Stimulated activated CD8-positive, alpha-beta memory T cell treated with anti-CD3 and anti-CD28 coated beads, Interleukin-12 subunit alpha, Interleukin-12 subunit beta, amount 100 ng/mL, for 24 hours (primary cell): Measurements from ENCODE around the gene GPA33.

Source experiments
- DNase-seq: peaks from one replicate; pipeline ENCODE4 v3.0.0-alpha.2; 2020; ENCODE audit errors: extremely low read depth

Gene GPA33

GRCh38 chr1:167090314-167090942 is at the start of gene GPA33:
Gene GPA33, minus strand, starts transcription at chr1:167090377. Its CDS starts 90 bp downstream, at chr1:167090287.
- DNase-seq = no peak

- DNase-seq = no peak
These were observed 48.5 kb upstream of the GPA33 start for GRCh38 chr1:167138703-167139102.

GRCh38 chr1:167137793-167138510 is 47.8 kb upstream of the GPA33 start:
- no peak for DNase-seq

- DNase-seq = no peak
These were observed 47.2 kb upstream of the GPA33 start for GRCh38 chr1:167137332-167137781.

GRCh38 chr1:167136806-167137205 is 46.6 kb upstream of the GPA33 start:
- no peak for DNase-seq

GRCh38 chr1:167136191-167136614 is 46.0 kb upstream of the GPA33 start:
- DNase-seq = no peak

- no peak for DNase-seq
These were observed 45.2 kb upstream of the GPA33 start for GRCh38 chr1:167135281-167135840.

- DNase-seq = no peak
These were observed 42.3 kb upstream of the GPA33 start for GRCh38 chr1:167132301-167133010.

- no peak for DNase-seq
These were observed 40.8 kb upstream of the GPA33 start for GRCh38 chr1:167130829-167131510.

GRCh38 chr1:167128261-167129227 is 38.4 kb upstream of the GPA33 start:
- DNase-seq = no peak

GRCh38 chr1:167127661-167128060 is 37.5 kb upstream of the GPA33 start:
- no peak for DNase-seq

GRCh38 chr1:167127236-167127635 is 37.1 kb upstream of the GPA33 start:
- no peak for DNase-seq

- no peak for DNase-seq
These were observed 36.6 kb upstream of the GPA33 start for GRCh38 chr1:167126811-167127210.

GRCh38 chr1:167126317-167126716 is 36.1 kb upstream of the GPA33 start:
- no peak for DNase-seq

GRCh38 chr1:167122568-167122967 is 32.4 kb upstream of the GPA33 start:
- DNase-seq = no peak

- DNase-seq = no peak
These were observed 31.9 kb upstream of the GPA33 start for GRCh38 chr1:167122121-167122480.

- no peak for DNase-seq
These were observed 31.4 kb upstream of the GPA33 start for GRCh38 chr1:167121375-167122120.

- DNase-seq = no peak
These were observed 30.7 kb upstream of the GPA33 start for GRCh38 chr1:167120899-167121298.

- DNase-seq = no peak
These were observed 29.5 kb upstream of the GPA33 start for GRCh38 chr1:167119696-167120095.

- DNase-seq = no peak
These were observed 28.0 kb upstream of the GPA33 start for GRCh38 chr1:167118188-167118587.
